GM12801 (cell line): ENCODE data around the gene DAW1.

Source experiments
- TF ChIP-seq, protein P1 (sequence below): IDR thresholded peaks from one replicate; pipeline ENCODE4 v1.5.1; 2011; ENCODE audit warnings: control low read depth; ENCODE audit not compliant: insufficient read length; ENCODE audit errors: extremely low read depth

The DAW1 gene

DNA sequence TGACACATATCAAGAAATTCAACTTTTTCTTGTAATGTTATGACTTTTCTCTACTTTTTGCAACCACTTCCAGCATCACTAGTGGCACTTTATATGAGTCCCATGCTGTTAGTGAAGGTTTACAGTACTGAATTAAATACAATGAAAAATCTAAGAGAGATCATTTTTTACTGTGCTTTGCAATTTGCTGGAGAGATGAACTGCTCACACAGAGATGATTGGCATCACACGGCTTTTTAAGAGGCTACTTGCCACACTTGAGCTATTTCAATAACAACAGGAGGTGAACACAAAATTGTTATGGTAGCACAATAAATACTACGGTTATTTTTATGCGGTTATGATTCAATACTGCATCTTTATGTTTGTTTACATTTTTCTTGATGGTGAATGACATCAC lies 88.9 kb downstream of the DAW1 start:
- TF ChIP-seq, protein P1, sequence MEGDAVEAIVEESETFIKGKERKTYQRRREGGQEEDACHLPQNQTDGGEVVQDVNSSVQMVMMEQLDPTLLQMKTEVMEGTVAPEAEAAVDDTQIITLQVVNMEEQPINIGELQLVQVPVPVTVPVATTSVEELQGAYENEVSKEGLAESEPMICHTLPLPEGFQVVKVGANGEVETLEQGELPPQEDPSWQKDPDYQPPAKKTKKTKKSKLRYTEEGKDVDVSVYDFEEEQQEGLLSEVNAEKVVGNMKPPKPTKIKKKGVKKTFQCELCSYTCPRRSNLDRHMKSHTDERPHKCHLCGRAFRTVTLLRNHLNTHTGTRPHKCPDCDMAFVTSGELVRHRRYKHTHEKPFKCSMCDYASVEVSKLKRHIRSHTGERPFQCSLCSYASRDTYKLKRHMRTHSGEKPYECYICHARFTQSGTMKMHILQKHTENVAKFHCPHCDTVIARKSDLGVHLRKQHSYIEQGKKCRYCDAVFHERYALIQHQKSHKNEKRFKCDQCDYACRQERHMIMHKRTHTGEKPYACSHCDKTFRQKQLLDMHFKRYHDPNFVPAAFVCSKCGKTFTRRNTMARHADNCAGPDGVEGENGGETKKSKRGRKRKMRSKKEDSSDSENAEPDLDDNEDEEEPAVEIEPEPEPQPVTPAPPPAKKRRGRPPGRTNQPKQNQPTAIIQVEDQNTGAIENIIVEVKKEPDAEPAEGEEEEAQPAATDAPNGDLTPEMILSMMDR: no peak

DNA sequence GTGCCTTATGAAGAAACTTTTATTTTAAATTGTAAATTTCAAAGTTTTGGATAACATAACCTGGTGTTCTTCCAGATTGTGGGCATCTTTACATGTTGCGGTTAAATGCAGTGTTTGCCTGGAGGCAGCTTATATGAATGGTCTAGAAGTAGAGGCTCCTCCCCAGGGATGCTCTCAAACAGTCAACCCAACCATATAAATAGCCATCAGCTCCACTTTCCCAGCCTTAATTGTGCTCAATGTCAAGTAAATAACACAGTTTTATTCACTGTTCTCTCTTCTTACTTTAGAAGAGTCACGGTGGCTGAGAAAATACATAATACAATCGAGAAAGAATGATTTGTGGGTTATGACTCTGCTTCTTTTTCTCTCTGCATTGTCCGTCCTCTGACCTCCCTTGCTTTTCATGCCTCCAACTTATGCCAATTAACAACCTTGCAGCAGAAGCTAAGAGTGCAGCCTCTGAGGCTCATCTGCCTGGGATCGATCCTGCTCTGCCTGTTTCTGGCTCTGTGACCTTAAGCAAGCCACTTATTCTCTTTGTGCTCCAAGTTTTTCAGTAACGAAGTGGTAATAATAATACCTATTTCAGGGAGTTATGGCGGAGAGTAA lies 100.3 kb downstream of the DAW1 start:
- TF ChIP-seq, protein P1: no peak

DNA sequence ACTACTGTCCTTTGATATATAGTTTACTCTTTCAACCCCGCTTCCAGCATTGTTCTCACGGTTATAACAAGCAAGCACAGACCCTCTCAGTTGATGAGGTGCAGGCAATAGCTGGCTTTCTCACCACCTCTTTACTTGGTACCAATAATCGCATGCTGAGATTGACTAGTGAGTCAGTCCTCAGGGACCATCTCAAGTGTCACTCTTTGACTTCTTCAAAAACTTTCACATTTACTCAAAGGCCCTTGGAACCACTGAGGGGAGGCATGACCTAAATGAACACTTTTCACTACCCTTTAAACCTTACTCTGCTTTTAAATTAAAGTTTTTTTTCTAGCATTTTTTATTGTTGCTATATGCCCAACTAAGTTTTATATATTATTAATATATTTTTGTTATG lies 101.8 kb downstream of the DAW1 start:
- TF ChIP-seq, protein P1: no peak
